Gastrocnemius medialis (tissue), 4 donors: ENCODE data around the gene PIBF1. TPM values are rescaled to one million over a fixed set of nuclear protein-coding genes. Genes with fewer than 3 reads are reported as not detected.

Experiments
- ATAC-seq, 2 donors: fragments of 150-250 bp; one replicate each; pipeline ENCODE4 v1.9.1; 2016
- DNase-seq, 2 donors: peaks; one replicate each; pipeline ENCODE4 v3.0.0-alpha.2; 2019
- H3K27ac ChIP-seq, 4 donors: fragments of 200-600 bp; sonication (generic); 1 replicate in 1 of 4; 2 replicates in 3 of 4; pipeline ENCODE4 v1.5.1; 2016 to 2018; ENCODE audit warnings: mild to moderate bottlenecking in 2 of 4, moderate library complexity in 1 of 4
- H3K27me3 ChIP-seq, 3 donors: fragments of 200-600 bp; sonication (generic) in 2 of 3; 1 replicate in 1 of 3; 2 replicates in 2 of 3; pipeline versions ENCODE4 v1.5.1 to v1.6.0; 2016 to 2019; ENCODE audit warnings: mild to moderate bottlenecking in 1 of 3, moderate library complexity in 1 of 3
- H3K36me3 ChIP-seq, 2 donors: fragments of 200-600 bp; sonication (generic) in 1 of 2; one replicate each; pipeline ENCODE4 v1.5.1; 2017 to 2018
- H3K4me1 ChIP-seq, 2 donors: fragments of 200-600 bp; sonication (generic) in 1 of 2; one replicate each; pipeline ENCODE4 v1.5.1; 2016 to 2017; ENCODE audit warnings: mild to moderate bottlenecking in 2 of 2
- H3K4me3 ChIP-seq, 4 donors: fragments of 200-600 bp; sonication (generic) in 3 of 4; 1 replicate in 1 of 4; 2 replicates in 3 of 4; pipeline ENCODE4 v1.5.1; 2016 to 2019; ENCODE audit warnings: mild to moderate bottlenecking in 2 of 4
- H3K9me3 ChIP-seq, 3 donors: fragments of 200-600 bp; sonication (generic) in 2 of 3; 1 replicate in 1 of 3; 2 replicates in 2 of 3; pipeline ENCODE4 v1.5.1; 2016 to 2019
- POLR2A ChIP-seq, 2 donors: fragments of 450-650 bp; IDR thresholded peaks; one replicate each; pipeline ENCODE4 v1.6.1; 2017; ENCODE audit warnings: antibody characterized with exemption in 2 of 2, mild to moderate bottlenecking in 2 of 2, moderate library complexity in 2 of 2
- in situ Hi-C, 4 donors: fragments of 200-750 bp; cut with MboI; loops; one replicate each; pipeline versions ENCODE4 v1.15.0 to v1.8.0; 2017; ENCODE audit warnings: low sequenced_read_pairs in 4 of 4
- intact Hi-C: fragments of 100-400 bp; cut with DNase I; formaldehyde crosslinking; loops from one replicate; pipeline ENCODE4 v1.15.1; 2023; ENCODE audit warnings: low total_unique reads
- total RNA-seq, 4 donors: library from RNA; depleted of rRNA; stranded (reverse); fragments of >200 nt; gene quantifications; one replicate each; pipeline versions ENCODE4 v1.1.0 to v1.2.3, GENCODE V29; 2016
- TF ChIP-seq, protein P1 (sequence below), 5 experiments: fragments of 450-650 bp in 3 of 5; fragments of 200-600 bp in 2 of 5; sonication (generic) in 2 of 5; IDR thresholded peaks in 4 of 5; conservative IDR thresholded peaks in 1 of 5; 1 replicate in 4 of 5; 2 replicates in 1 of 5; pipeline ENCODE4 v1.5.1; 2016 to 2019; ENCODE audit warnings: antibody characterized with exemption in 5 of 5, mild to moderate bottlenecking in 3 of 5, moderate library complexity in 3 of 5

The PIBF1 gene
- total RNA-seq, 4 donors from 2014 or later = 5.3 to 10.0 (median 7.4) TPM

DNA sequence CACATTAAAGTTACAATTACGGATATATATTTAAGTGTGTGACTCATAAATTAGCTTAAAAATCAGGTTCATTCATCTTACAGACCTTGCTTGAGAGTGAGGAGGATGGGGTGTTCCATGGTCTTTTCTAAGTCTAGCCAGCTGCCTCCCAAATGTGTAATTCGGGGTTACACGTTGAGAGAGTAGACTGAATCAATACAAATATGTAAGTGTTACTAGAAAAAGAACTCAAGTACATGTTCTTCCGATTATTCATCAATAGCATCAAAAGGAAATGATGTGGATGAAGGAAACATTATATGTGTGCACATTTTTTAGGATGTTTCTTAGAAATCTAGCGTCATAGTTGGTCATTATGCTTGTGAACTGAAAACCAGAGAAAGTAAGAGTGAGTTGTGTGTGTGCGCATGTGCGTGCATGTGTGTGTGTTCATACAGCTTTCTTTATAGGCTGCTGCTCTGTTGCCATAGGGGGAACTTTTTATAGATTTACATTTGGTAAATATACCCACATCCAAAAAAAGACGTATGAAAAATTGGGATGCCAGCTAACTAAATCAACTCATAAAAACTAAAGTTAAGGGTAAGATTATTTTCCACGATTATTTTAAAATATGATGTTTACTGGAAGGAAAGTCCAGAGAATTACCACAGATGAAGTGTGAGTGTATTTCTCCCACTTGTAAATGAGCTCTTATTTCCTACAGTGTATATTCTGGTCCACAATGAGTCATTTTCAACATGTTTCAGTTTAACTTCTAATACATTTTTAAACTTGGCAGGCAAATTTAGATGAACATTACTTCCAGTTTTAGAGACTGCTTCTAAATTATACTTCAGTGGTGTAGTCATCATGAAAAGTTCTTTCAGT is 82.4 kb downstream of the PIBF1 start:
- intact Hi-C loops (no loop called here), in situ Hi-C loops (no loop called here)
- Histone ChIP-seq H3K27ac (no peak overlapping the region), H3K27me3 (no peaks in the 10 kb centered on the region), H3K4me3 (no peak overlapping the region), H3K36me3 (peaks cover 0 to 5% of the 10 kb centered on the region in 2 donors), H3K9me3 (no peaks in the 10 kb centered on the region), H3K4me1 (no peaks in the 10 kb centered on the region)
- no peak for ATAC-seq
- TF ChIP-seq, protein P1, sequence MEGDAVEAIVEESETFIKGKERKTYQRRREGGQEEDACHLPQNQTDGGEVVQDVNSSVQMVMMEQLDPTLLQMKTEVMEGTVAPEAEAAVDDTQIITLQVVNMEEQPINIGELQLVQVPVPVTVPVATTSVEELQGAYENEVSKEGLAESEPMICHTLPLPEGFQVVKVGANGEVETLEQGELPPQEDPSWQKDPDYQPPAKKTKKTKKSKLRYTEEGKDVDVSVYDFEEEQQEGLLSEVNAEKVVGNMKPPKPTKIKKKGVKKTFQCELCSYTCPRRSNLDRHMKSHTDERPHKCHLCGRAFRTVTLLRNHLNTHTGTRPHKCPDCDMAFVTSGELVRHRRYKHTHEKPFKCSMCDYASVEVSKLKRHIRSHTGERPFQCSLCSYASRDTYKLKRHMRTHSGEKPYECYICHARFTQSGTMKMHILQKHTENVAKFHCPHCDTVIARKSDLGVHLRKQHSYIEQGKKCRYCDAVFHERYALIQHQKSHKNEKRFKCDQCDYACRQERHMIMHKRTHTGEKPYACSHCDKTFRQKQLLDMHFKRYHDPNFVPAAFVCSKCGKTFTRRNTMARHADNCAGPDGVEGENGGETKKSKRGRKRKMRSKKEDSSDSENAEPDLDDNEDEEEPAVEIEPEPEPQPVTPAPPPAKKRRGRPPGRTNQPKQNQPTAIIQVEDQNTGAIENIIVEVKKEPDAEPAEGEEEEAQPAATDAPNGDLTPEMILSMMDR (IDR thresholded peaks at IDR 0.05 in 4 of 5, conservative IDR thresholded peaks at IDR 0.05 in 1 of 5) = no peak
- no peak for TF ChIP-seq POLR2A (IDR thresholded peaks at IDR 0.05)
- no peak for DNase-seq

DNA sequence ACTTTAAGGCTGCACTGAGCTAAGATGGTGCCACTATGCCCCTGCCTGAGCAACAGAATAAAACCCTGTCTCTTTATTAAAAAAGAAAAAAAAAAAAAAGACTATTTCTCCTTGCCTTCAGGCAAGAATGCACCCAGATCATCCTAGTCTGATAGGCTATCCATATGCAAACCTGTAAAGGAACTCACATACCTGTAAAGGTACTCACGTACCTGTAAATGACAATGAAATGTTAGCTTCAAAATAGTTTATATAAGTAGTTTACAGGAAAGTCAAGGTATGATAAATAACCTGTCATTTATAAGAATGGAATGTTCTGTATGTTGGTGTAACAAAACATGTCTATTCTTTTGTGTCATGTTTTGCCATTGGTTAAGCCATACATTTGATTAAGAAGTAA is 86.3 kb downstream of the PIBF1 start:
- Histone ChIP-seq H3K36me3 (peaks cover 0 to 5% of the 10 kb centered on the region in 2 donors), H3K27me3 (no peaks in the 10 kb centered on the region), H3K27ac (no peak overlapping the region), H3K9me3 (no peaks in the 10 kb centered on the region), H3K4me3 (no peak overlapping the region), H3K4me1 (no peaks in the 10 kb centered on the region)
- TF ChIP-seq, protein P1 (IDR thresholded peaks at IDR 0.05 in 4 of 5, conservative IDR thresholded peaks at IDR 0.05 in 1 of 5) = no peak
- TF ChIP-seq POLR2A (IDR thresholded peaks at IDR 0.05) = no peak
- no peak for DNase-seq
- in situ Hi-C loops (no loop called here), intact Hi-C loops (no loop called here)
- no peak for ATAC-seq

DNA sequence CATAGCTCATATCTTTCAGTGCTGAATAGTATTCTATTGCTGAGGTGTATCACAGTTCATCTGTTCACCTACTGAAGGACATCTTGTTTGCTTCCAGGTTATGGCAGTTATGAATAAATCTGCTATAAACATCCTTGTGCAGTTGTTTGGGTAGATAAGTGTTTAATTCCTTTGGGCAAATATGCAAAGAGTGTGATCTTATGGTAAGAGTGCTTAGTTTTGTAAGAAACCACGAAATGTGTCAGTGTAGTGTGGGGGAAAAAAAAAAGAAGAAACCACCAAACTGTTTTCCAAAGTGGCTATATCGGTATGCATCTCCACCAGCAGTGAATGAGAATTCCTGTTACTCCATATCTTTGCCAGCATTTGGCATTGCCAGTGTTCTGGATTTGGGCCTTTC is 93.3 kb downstream of the PIBF1 start:
- TF ChIP-seq, protein P1 (IDR thresholded peaks at IDR 0.05 in 4 of 5, conservative IDR thresholded peaks at IDR 0.05 in 1 of 5) = no peak
- no peak for TF ChIP-seq POLR2A (IDR thresholded peaks at IDR 0.05)
- Histone ChIP-seq H3K4me1 (no peaks in the 10 kb centered on the region), H3K27me3 (no peaks in the 10 kb centered on the region), H3K9me3 (no peaks in the 10 kb centered on the region), H3K36me3 (peaks cover 0 to 6% of the 10 kb centered on the region in 2 donors), H3K27ac (no peak overlapping the region), H3K4me3 (no peak overlapping the region)
- intact Hi-C loops (no loop called here), in situ Hi-C loops (no loop called here)
- no peak for ATAC-seq
- no peak for DNase-seq

GRCh38 chr13:72884101-72884500 is 102.2 kb downstream of the PIBF1 start:
- in situ Hi-C loops (no loop called here), intact Hi-C loops (no loop called here)
- Histone ChIP-seq H3K36me3 (no peaks in the 10 kb centered on the region), H3K27me3 (no peaks in the 10 kb centered on the region), H3K27ac (no peak overlapping the region), H3K4me1 (no peaks in the 10 kb centered on the region), H3K4me3 (no peak overlapping the region), H3K9me3 (no peaks in the 10 kb centered on the region)
- ATAC-seq = no peak
- no peak for DNase-seq
- TF ChIP-seq, protein P1 (IDR thresholded peaks at IDR 0.05 in 4 of 5, conservative IDR thresholded peaks at IDR 0.05 in 1 of 5) = no peak
